Fibroblast of lung (primary cell): Measurements from ENCODE around the gene AQP2.

ENCODE experiments used
- EZH2 ChIP-seq: IDR thresholded peaks from 2 replicates; pipeline ENCODE4 v1.5.1; 2012; ENCODE audit warnings: low read length, control low read depth, mild to moderate bottlenecking; ENCODE audit errors: missing control alignments
- TF ChIP-seq, protein P1 (sequence below), 2 donors: IDR thresholded peaks in 1 of 2; conservative IDR thresholded peaks in 1 of 2; 1 replicate in 1 of 2; 2 replicates in 1 of 2; pipeline ENCODE4 v1.5.1; 2011 to 2012; ENCODE audit warnings: low read length in 2 of 2, control low read depth in 1 of 2, inconsistent platforms in 1 of 2, low read depth in 1 of 2, mild to moderate bottlenecking in 1 of 2

DNA sequence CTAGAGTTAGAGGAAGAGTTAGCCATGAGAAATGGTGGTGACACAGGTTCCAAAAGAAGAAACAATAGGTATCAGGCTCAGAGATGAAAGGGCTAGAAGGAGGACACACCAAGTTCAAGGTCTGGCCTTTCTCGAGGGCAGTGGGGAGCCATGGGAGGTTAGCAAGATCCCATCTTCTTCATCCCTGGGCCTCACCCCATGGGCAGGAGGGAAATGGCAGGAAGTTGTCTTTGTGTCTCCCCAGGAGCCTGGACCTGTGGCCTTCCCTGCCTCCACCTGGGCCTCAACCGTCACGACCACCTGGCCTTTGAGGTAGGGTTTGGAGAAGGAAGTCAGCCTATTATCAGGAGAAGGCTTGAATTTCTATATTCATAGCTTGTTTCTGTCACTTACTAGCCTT is 5.8 kb upstream of the AQP2 start:
- TF ChIP-seq, protein P1, sequence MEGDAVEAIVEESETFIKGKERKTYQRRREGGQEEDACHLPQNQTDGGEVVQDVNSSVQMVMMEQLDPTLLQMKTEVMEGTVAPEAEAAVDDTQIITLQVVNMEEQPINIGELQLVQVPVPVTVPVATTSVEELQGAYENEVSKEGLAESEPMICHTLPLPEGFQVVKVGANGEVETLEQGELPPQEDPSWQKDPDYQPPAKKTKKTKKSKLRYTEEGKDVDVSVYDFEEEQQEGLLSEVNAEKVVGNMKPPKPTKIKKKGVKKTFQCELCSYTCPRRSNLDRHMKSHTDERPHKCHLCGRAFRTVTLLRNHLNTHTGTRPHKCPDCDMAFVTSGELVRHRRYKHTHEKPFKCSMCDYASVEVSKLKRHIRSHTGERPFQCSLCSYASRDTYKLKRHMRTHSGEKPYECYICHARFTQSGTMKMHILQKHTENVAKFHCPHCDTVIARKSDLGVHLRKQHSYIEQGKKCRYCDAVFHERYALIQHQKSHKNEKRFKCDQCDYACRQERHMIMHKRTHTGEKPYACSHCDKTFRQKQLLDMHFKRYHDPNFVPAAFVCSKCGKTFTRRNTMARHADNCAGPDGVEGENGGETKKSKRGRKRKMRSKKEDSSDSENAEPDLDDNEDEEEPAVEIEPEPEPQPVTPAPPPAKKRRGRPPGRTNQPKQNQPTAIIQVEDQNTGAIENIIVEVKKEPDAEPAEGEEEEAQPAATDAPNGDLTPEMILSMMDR (conservative IDR thresholded peaks at IDR 0.05 in 1 of 2, IDR thresholded peaks at IDR 0.05 in 1 of 2; ENCODE audit: low read depth in 1 of 2, low read length in 2 of 2) = no peak
- TF ChIP-seq EZH2 = no peak
